HG03378 (cell line): Measurements from ENCODE around the gene TRAF5.
"Not testable (repeated sequence)": the region's sequence is repeated elsewhere in the genome, so short reads cannot be mapped to it uniquely, and the experiment has no call there.

Experiments
- ATAC-seq: cut with Tn5 transposase; IDR thresholded peaks from one replicate; pipeline ENCODE4 v1.9.1; 2021; ENCODE audit warnings: mild to moderate bottlenecking, moderate library complexity; ENCODE audit not compliant: unreplicated experiment

The TRAF5 gene

GRCh38 chr1:211345719-211346118 lies 19.1 kb downstream of the TRAF5 start:
- ATAC-seq: no peak

- no peak for ATAC-seq
These were observed 20.6 kb downstream of the TRAF5 start for GRCh38 chr1:211347077-211347844.

DNA sequence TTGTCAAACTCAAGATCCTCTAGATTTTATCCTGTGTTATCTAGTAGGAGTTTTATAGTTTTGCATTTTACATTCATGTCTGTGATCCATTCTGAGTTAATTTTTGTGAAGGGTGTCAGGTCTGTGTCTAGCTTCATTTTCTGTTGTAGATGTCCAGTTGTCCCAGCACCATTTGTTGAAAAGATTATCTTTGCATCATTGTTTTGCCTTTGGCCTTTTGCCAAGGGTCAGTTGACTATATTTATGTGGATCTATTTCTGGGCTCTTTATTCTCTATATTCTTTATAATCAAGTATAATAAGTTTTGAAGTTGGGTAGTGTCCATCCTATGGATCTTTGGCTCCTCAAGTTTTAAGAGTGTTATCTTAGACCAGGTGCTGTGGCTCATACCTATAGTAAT lies 21.9 kb downstream of the TRAF5 start:
- ATAC-seq: no peak

- ATAC-seq: no peak
These were observed 23.1 kb downstream of the TRAF5 start for GRCh38 chr1:211349741-211350140.

DNA sequence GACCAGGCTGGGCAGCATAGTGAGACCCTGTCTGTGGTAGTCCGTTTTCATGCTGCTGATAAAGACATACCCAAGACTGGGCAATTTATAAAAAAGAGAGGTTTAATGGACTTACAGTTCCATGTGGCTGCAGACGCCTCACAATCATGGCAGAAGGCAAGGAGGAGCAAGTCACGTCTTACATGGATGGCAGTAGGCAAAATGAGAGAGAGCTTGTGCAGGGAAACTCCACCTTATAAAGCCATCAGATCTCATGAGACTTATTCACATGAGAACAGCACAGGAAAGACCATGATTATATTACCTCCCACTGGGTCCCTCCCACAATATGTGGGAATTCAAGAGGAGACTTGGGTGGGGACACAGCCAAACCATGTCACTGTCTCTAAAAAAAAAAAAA lies 25.4 kb downstream of the TRAF5 start:
- not testable (repeated sequence) for ATAC-seq

DNA sequence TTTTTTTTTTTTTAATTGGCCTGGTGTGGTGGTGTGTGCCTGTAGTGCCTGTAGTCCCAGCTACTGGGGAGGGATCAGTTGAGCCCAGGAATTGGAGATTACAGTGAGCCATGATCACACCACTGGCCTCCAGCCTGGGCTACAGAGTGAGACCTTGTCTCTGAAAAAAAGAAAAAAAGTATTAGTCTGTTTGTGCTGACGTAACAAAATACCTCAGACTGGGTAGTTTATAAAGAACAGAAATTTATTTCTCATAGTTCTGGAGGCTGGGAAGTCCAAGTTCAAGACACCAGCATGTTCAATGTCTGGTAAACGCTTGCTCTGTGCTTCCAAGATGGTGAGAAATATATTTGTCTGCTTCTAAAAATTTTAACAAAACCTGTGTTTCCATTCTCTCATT lies 25.8 kb downstream of the TRAF5 start:
- ATAC-seq: no peak

DNA sequence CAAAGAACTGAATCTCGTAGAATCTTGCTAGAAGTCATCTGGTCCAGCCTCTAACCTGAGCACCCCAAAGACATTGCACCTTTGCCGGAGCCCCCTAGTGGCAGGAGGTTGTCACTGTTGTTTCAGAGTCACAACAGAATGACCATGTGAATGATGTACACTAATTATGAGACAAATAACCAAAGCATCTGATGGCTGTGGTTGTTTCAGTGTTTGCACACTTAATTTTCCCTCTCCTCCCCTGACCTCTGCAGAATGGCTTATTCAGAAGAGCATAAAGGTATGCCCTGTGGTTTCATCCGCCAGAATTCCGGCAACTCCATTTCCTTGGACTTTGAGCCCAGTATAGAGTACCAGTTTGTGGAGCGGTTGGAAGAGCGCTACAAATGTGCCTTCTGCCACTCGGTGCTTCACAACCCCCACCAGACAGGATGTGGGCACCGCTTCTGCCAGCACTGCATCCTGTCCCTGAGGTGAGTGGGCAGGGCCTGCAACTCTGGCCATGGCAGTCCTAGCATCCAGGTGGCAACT lies 26.4 kb downstream of the TRAF5 start:
- peak; percentile 72 for ATAC-seq

GRCh38 chr1:211353562-211354212 lies 27.1 kb downstream of the TRAF5 start:
- peak; percentile 13 for ATAC-seq

DNA sequence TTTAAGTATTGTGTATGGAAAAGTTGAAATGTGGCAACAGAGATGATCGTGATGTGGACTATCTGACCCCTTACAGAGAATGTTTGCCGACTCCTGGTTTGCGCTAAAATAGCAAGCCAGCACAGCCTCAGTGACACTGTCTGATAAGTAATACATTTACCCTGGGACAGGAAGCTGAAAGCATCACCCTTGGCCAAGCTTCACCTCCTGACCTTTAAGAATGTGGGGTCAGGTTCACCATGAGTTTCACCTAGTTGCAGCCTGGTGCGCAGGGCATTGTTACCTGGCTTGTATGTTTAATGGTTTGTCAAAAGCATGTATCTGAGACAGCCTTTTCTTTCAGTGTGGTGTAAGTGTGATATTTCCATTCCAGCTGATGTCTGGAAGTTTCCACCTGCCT lies 29.2 kb downstream of the TRAF5 start:
- no peak for ATAC-seq

GRCh38 chr1:211356723-211357407 lies 30.2 kb downstream of the TRAF5 start:
- no peak for ATAC-seq

- no peak for ATAC-seq
These were observed 32.1 kb downstream of the TRAF5 start for GRCh38 chr1:211358685-211359084.

DNA sequence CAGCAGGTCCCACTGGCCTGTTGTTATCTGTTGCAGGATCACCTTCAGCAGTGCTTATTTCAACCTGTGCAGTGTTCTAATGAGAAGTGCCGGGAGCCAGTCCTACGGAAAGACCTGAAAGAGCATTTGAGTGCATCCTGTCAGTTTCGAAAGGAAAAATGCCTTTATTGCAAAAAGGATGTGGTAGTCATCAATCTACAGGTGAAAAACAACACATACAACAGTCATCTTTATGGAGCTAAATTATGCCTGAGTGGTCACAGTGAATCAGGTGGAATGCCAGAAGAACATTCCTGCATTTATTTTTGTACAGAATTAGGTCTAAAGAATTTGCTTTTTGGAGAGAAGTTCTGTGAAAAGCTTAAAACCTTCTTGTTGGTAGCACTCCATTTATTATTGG lies 33.2 kb downstream of the TRAF5 start:
- ATAC-seq: no peak

DNA sequence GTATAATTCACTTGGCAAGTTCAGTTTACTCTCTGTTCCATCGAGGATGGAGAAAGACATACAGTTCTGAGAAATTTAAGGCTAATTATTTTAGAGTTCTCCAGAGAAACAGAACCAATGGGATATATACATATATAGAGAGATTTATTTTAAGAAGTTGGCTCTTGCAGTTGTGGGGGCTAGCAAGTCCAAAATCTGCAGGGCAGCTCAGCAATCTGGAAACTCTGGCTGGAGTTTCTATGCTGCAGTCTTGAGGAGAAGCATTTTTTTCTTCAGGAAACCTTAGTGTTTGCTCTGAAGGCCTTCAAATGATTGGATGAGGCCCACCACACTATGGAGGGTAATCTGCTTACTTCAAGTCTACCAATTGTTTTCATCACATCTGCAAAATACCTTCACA lies 34.6 kb downstream of the TRAF5 start:
- no peak for ATAC-seq

GRCh38 chr1:211369640-211370039 lies 43.0 kb downstream of the TRAF5 start:
- no peak for ATAC-seq

DNA sequence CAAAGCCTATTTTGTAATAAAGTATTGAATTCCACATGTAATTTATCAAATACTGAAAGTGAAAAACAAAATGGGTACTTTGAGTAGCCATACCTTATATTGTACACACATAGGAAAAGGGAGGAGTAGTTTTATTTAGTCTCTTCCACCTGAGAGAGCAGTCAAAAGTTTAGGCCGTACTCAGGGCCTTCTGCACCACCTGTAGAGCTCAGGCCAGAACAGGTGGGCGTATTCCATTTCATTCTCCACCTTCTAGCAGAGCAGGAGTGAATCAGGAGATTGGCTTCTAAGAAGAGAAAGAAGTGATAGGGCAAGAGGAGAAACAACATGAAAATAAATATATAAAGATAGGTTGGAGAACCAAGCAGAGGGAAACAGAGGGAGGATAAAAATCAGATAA lies 44.0 kb downstream of the TRAF5 start:
- no peak for ATAC-seq

DNA sequence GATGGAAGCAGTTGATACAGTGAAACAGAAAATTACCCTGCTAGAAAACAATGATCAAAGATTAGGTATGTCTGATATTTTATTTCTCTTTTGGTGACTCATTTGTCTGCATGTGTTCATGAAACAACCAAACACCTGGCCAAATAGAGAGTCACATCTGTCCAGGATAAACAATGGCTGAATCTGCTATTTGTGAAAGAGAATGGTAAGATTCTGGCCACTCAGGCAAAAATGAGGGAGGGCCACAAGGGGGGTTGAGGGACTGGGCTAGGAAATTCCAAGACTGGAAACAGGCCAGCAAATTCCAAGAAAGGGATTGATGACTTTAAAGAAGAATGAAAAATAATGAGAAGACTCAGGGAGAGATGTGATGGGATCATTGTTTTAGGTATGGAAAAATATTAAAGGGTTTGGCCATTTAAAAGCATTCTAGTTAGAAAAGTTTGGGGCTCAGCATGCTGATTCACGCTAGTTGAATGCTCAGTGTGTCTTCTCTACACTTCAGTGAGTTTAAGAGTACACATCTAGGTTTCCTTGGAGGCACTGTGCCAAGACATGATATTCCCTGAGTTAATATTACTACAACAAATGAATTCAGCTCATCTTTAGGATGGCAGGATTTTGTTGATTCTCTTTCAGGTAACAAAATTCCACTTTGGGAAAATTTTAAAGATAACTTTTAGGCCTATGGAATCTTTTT lies 44.9 kb downstream of the TRAF5 start:
- no peak for ATAC-seq

DNA sequence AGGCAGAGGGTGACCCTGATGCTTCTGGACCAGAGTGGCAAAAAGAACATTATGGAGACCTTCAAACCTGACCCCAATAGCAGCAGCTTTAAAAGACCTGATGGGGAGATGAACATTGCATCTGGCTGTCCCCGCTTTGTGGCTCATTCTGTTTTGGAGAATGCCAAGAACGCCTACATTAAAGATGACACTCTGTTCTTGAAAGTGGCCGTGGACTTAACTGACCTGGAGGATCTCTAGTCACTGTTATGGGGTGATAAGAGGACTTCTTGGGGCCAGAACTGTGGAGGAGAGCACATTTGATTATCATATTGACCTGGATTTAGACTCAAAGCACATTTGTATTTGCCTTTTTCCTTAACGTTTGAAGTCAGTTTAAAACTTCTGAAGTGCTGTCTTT lies 45.8 kb downstream of the TRAF5 start:
- no peak for ATAC-seq

GRCh38 chr1:211375146-211375818 lies 48.6 kb downstream of the TRAF5 start:
- ATAC-seq: no peak

- ATAC-seq: no peak
These were observed 49.3 kb downstream of the TRAF5 start for GRCh38 chr1:211375949-211376348.

DNA sequence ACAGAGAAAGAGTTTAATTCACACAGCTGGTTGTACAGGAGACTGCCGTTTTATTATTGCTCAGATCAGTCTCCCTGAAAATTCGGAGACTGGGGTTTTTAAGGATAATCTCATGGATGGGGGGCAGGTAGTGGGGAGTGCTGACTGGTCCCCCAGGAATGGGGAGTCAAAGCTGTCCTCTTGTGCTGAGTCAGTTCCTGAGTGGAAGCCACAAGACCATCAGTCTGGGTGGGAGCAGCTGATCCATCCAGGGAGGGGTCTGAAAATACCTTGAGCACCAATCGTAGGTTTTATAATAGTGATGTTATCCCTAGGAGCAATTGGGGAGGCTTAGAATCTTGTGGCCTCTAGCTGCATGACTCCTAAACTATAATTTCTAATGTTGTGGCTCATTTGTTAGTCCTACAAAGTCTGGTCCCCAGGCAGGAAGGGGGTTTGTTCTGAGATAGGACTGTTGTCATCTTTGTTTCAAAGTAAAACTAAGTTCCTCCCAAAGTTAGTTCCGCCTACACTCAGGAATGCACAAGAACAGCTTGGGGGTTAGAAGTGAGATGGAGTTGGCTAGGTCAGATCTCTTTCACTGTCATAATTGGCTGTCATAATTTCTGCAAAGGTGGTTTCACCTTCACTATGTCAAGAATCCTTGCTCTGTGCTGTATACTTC lies 50.3 kb downstream of the TRAF5 start:
- ATAC-seq: no peak
